HG02885 (cell line): ENCODE data around the gene UBN2.
"Not testable (repeated sequence)": the region's sequence is repeated elsewhere in the genome, so short reads cannot be mapped to it uniquely, and the experiment has no call there.

Experiments
- ATAC-seq: cut with Tn5 transposase; IDR thresholded peaks from one replicate; pipeline ENCODE4 v1.9.1; 2021; ENCODE audit warnings: mild to moderate bottlenecking; ENCODE audit not compliant: unreplicated experiment, poor library complexity

UBN2 gene

GRCh38 chr7:139230774-139231512 is at the start of gene UBN2:
Gene UBN2 (plus strand): TSS chr7:139231237. CDS start chr7:139231485, 248 bp downstream.
- peak; percentile 97 for ATAC-seq

- ATAC-seq: no peak
Measured at GRCh38 chr7:139181404-139181803, 49.6 kb upstream of the UBN2 start.

GRCh38 chr7:139182363-139182762 is 48.7 kb upstream of the UBN2 start:
- ATAC-seq: no peak

- ATAC-seq: no peak
Measured at GRCh38 chr7:139183251-139183650, 47.8 kb upstream of the UBN2 start.

GRCh38 chr7:139183878-139184338 is 47.1 kb upstream of the UBN2 start:
- ATAC-seq: no peak

GRCh38 chr7:139186146-139186545 is 44.9 kb upstream of the UBN2 start:
- no peak for ATAC-seq

- ATAC-seq: no peak
Measured at GRCh38 chr7:139189357-139189756, 41.7 kb upstream of the UBN2 start.

GRCh38 chr7:139192014-139192706 is 38.9 kb upstream of the UBN2 start:
- ATAC-seq: no peak

- ATAC-seq: no peak
Measured at GRCh38 chr7:139200382-139200781, 30.7 kb upstream of the UBN2 start.

GRCh38 chr7:139203992-139204391 is 27.0 kb upstream of the UBN2 start:
- no peak for ATAC-seq

- no peak for ATAC-seq
Measured at GRCh38 chr7:139205843-139206242, 25.2 kb upstream of the UBN2 start.

GRCh38 chr7:139212133-139212532 is 18.9 kb upstream of the UBN2 start:
- ATAC-seq: no peak

GRCh38 chr7:139213489-139213888 is 17.5 kb upstream of the UBN2 start:
- not testable (repeated sequence) for ATAC-seq

GRCh38 chr7:139218173-139218572 is 12.9 kb upstream of the UBN2 start:
- ATAC-seq: no peak

- ATAC-seq: no peak
Measured at GRCh38 chr7:139224219-139224618, 6.8 kb upstream of the UBN2 start.

GRCh38 chr7:139224836-139225235 is 6.2 kb upstream of the UBN2 start:
- not testable (repeated sequence) for ATAC-seq

- not testable (repeated sequence) for ATAC-seq
Measured at GRCh38 chr7:139225286-139226157, 5.5 kb upstream of the UBN2 start.

- ATAC-seq: not testable (repeated sequence)
Measured at GRCh38 chr7:139226158-139226515, 4.9 kb upstream of the UBN2 start.

- not testable (repeated sequence) for ATAC-seq
Measured at GRCh38 chr7:139226988-139227488, 4.0 kb upstream of the UBN2 start.

GRCh38 chr7:139230023-139230422 is 1.0 kb upstream of the UBN2 start:
- no peak for ATAC-seq

- ATAC-seq: no peak
Measured at GRCh38 chr7:139230484-139230773, 608 bp upstream of the UBN2 start.
